K562 (cell line): ENCODE measurements around the gene RETREG2. TPM values are rescaled to one million over a fixed set of nuclear protein-coding genes. Genes with fewer than 3 reads are reported as not detected.
A peak's percentile ranks its signal among the peaks of the same experiment; 100 is the strongest.

Experiments used
- ATAC-seq: fragments of 200-7000 bp; cut with Tn5 transposase; 3 replicates; pipeline ENCODE4 v1.9.1; 2020; ENCODE audit warnings: moderate library complexity
- BruUV-seq: library from RNA; stranded (reverse); fragments of 400-500 nt; replicated peaks from 2 replicates; lab custom pipeline; 2021; lab: Mats Ljungman, UMichigan
- CTCF ChIA-PET: fragments of 300-600 bp; formaldehyde crosslinking; extraction: SDS; loops from one replicate; lab custom pipeline; 2021; ENCODE audit warnings: low intra/inter-chr PET ratio; lab: Yijun Ruan, JAX
- POLR2A ChIA-PET: fragments of 300-600, 350-650 bp; sonication (Branson Sonifier 250); formaldehyde crosslinking; extraction: SDS; loops from one replicate; lab custom pipeline; 2021; ENCODE audit warnings: antibody characterized with exemption, inconsistent platforms; lab: Yijun Ruan, JAX
- DNase-seq, 4 experiments: peaks; one replicate each; pipeline versions ENCODE4 v3.0.0 to v3.0.0-alpha.2; 2011 to 2018; ENCODE audit warnings: low spot score in 3 of 4, mixed read lengths in 3 of 4; ENCODE audit errors: extremely low read depth in 1 of 4
- FAIRE-seq: peaks from 2 replicates; lab custom pipeline; 2011; peaks lifted over from hg19 to GRCh38; lab: Jason Lieb, UNC
- H2AFZ ChIP-seq: 2 replicates; pipeline ENCODE4 v1.6.0; 2011; ENCODE audit warnings: low read depth, low read length, control low read depth, inconsistent platforms
- H3K27ac ChIP-seq: fragments of 200-600 bp; 3 replicates; pipeline ENCODE4 v1.8.0; 2011; ENCODE audit warnings: low read depth, mild to moderate bottlenecking, control low read depth, inconsistent platforms, low read length, moderate library complexity, mixed read lengths; ENCODE audit errors: extremely low read depth
- H3K27me3 ChIP-seq, 2 experiments: fragments of 300-600 bp in 1 of 2; 2 replicates in 1 of 2; 3 replicates in 1 of 2; pipeline versions ENCODE4 v1.6.0 to v1.8.0; 2011; ENCODE audit warnings: inconsistent platforms in 2 of 2, low read length in 2 of 2, mild to moderate bottlenecking in 1 of 2, mixed read lengths in 1 of 2, moderate library complexity in 1 of 2; ENCODE audit not compliant: control insufficient read depth in 2 of 2, insufficient read depth in 2 of 2
- H3K36me3 ChIP-seq: fragments of 300-600 bp; 3 replicates; pipeline ENCODE4 v1.8.0; 2011; ENCODE audit warnings: mild to moderate bottlenecking, low read length, inconsistent platforms; ENCODE audit not compliant: control insufficient read depth, insufficient read depth
- H3K4me1 ChIP-seq, 2 experiments: fragments of 200-600 bp in 1 of 2; replicated peaks in 1 of 2; 2 replicates in 1 of 2; 3 replicates in 1 of 2; pipeline versions ENCODE4 v1.5.1 to v1.8.0; 2011; ENCODE audit warnings: inconsistent platforms in 2 of 2, low read length in 2 of 2, mild to moderate bottlenecking in 1 of 2, mixed read lengths in 1 of 2, moderate library complexity in 1 of 2; ENCODE audit not compliant: control insufficient read depth in 2 of 2, insufficient read depth in 2 of 2
- H3K4me2 ChIP-seq: 2 replicates; pipeline ENCODE4 v1.6.1; 2011; ENCODE audit warnings: low read length, control low read depth, inconsistent platforms, mixed read lengths; ENCODE audit not compliant: insufficient read depth
- H3K4me3 ChIP-seq: fragments of 200-600 bp; sonication (generic), shearing (Covaris generic); 2 replicates; pipeline ENCODE4 v1.5.1; 2016; ENCODE audit warnings: control low read depth, inconsistent platforms
- H3K79me2 ChIP-seq: fragments of 200-600 bp; 3 replicates; pipeline ENCODE4 v1.8.0; 2011; ENCODE audit warnings: low read length, inconsistent platforms; ENCODE audit not compliant: control insufficient read depth, insufficient read depth
- H3K9ac ChIP-seq, 2 experiments: 2 replicates each; pipeline versions ENCODE4 v1.6.0 to v1.6.1; 2011; ENCODE audit warnings: low read depth in 2 of 2, low read length in 2 of 2, control low read depth in 1 of 2, inconsistent platforms in 1 of 2, mild to moderate bottlenecking in 1 of 2, mixed read lengths in 1 of 2; ENCODE audit not compliant: insufficient read depth in 1 of 2
- H3K9me1 ChIP-seq: one replicate; pipeline ENCODE4 v1.6.0; 2011; ENCODE audit warnings: inconsistent platforms, mild to moderate bottlenecking, low read length, moderate library complexity; ENCODE audit not compliant: control insufficient read depth, insufficient read depth
- H3K9me3 ChIP-seq: replicated peaks from 2 replicates; pipeline ENCODE4 v1.5.1; 2011; ENCODE audit warnings: low read depth, low read length, inconsistent platforms; ENCODE audit not compliant: control insufficient read depth, insufficient read depth
- H4K20me1 ChIP-seq: replicated peaks from 2 replicates; pipeline ENCODE4 v1.6.1; 2011; ENCODE audit warnings: low read length, inconsistent platforms, mixed read lengths; ENCODE audit not compliant: control insufficient read depth, insufficient read depth
- ATF7 ChIP-seq: fragments of 450-650 bp; IDR thresholded peaks from 2 replicates; pipeline ENCODE4 v1.7.1; 2014; ENCODE audit warnings: mild to moderate bottlenecking, moderate library complexity
- FOXA1 ChIP-seq: fragments of 450-650 bp; IDR thresholded peaks from 2 replicates; pipeline ENCODE4 v1.6.1; 2016; ENCODE audit warnings: mild to moderate bottlenecking, borderline replicate concordance
- PHF21A ChIP-seq: fragments of 450-650 bp; IDR thresholded peaks from 2 replicates; pipeline ENCODE4 v1.6.1; 2017; ENCODE audit warnings: low read depth, borderline replicate concordance
- TAF7 ChIP-seq: fragments of 450-650 bp; IDR thresholded peaks from 2 replicates; pipeline ENCODE4 v1.6.1; 2016; ENCODE audit warnings: missing genetic modification characterization, missing compliant biosample characterization
- ZNF212 ChIP-seq: fragments of 450-650 bp; formaldehyde crosslinking; IDR thresholded peaks from 2 replicates; pipeline ENCODE4 v1.4.0; 2020; ENCODE audit warnings: mild to moderate bottlenecking
- ZNF696 ChIP-seq: fragments of 250-450 bp; sonication (Bioruptor Pico); conservative IDR thresholded peaks from 2 replicates; pipeline ENCODE4 v1.4.0; 2020; ENCODE audit warnings: mild to moderate bottlenecking, moderate library complexity
- ZNF79 ChIP-seq: fragments of 250-450 bp; sonication (Bioruptor Pico); IDR thresholded peaks from 2 replicates; pipeline ENCODE4 v1.4.0; 2020; ENCODE audit warnings: low read depth, mild to moderate bottlenecking, moderate library complexity
- ZSCAN29 ChIP-seq: fragments of 450-650 bp; IDR thresholded peaks from 2 replicates; pipeline ENCODE4 v1.6.1; 2017
- WGBS: fragments of 100-300 bp; shearing (Covaris generic); methylation state at CpG from one replicate; pipeline ENCODE4 v1.1.6; 2016; ENCODE audit warnings: low coverage, mixed read lengths; ENCODE audit not compliant: insufficient coverage; ENCODE audit errors: missing lambda C conversion rate; 5-methylcytosine and 5-hydroxymethylcytosine counted together
- in situ Hi-C: fragments of 300-500 bp; cut with MboI; formaldehyde crosslinking; loops from 4 replicates; pipeline ENCODE4 v1.15.0; 2018; ENCODE audit warnings: inconsistent platforms, mixed read lengths
- intact Hi-C: fragments of 100-400 bp; cut with micrococcal nuclease; formaldehyde crosslinking; loops from 2 replicates; pipeline ENCODE4 v1.14.2; 2022
- polyA plus RNA-seq, 8 experiments: library from polyadenylated mRNA; depleted of rRNA in 4 of 8; stranded (reverse) in 5 of 8; unstranded in 3 of 8; fragments of >200 nt; fragmentation: Nextera tagmentation in 2 of 8; fragmentation: Illumina TruSeq in 1 of 8; extraction: Ambion mirVana in 2 of 8; extraction: Trizol in 1 of 8; gene quantifications; 2 replicates each; pipeline versions ENCODE4 v1.2.1 to v1.2.3, GENCODE V29; 2011 to 2014; ENCODE audit warnings: inconsistent platforms in 1 of 8, missing spikeins in 1 of 8
- total RNA-seq, 7 experiments: library from RNA; depleted of rRNA in 6 of 7; stranded (reverse); fragments of >200 nt in 6 of 7; fragmentation: Illumina TruSeq in 2 of 7; extraction: Trizol in 2 of 7; gene quantifications; 2 replicates each; pipeline versions ENCODE4 v1.2.1 to v1.2.3, GENCODE V29; 2011 to 2021; ENCODE audit warnings: low replicate concordance in 1 of 7
- TF ChIP-seq, protein P1 (sequence below): fragments of 150-350 bp; IDR thresholded peaks from 2 replicates; pipeline ENCODE4 v1.6.1; 2014; ENCODE audit warnings: low read depth, mild to moderate bottlenecking, low read length, borderline replicate concordance
- TF ChIP-seq, protein P2 (sequence below): fragments of 250-450 bp; sonication (Bioruptor Pico); IDR thresholded peaks from 2 replicates; pipeline ENCODE4 v1.4.0; 2020
- TF ChIP-seq, protein P3 (sequence below): IDR thresholded peaks from 2 replicates; pipeline ENCODE4 v1.6.1; 2011; ENCODE audit warnings: borderline replicate concordance, low read depth, mild to moderate bottlenecking, moderate library complexity, low read length; ENCODE audit not compliant: insufficient read depth, poor library complexity, severe bottlenecking
- TF ChIP-seq, protein P4 (sequence below), 3 experiments: fragments of 200-800 bp in 1 of 3; sonication (Bioruptor generic) in 1 of 3; sonication (generic) in 1 of 3; formaldehyde crosslinking in 1 of 3; IDR thresholded peaks; 2 replicates each; pipeline versions ENCODE4 v1.6.1 to v1.8.0; 2016 to 2022; ENCODE audit warnings: mild to moderate bottlenecking in 2 of 3, missing compliant biosample characterization in 2 of 3, missing genetic modification characterization in 2 of 3, missing genetic modification reagents in 1 of 3

Gene RETREG2
- total and polyA plus RNA-seq, 9 of the 15 experiments (the other 6 are each of a cell fraction or from before 2014, with no cell fraction given): 4.9 to 40.1 (median 19.2) TPM

DNA sequence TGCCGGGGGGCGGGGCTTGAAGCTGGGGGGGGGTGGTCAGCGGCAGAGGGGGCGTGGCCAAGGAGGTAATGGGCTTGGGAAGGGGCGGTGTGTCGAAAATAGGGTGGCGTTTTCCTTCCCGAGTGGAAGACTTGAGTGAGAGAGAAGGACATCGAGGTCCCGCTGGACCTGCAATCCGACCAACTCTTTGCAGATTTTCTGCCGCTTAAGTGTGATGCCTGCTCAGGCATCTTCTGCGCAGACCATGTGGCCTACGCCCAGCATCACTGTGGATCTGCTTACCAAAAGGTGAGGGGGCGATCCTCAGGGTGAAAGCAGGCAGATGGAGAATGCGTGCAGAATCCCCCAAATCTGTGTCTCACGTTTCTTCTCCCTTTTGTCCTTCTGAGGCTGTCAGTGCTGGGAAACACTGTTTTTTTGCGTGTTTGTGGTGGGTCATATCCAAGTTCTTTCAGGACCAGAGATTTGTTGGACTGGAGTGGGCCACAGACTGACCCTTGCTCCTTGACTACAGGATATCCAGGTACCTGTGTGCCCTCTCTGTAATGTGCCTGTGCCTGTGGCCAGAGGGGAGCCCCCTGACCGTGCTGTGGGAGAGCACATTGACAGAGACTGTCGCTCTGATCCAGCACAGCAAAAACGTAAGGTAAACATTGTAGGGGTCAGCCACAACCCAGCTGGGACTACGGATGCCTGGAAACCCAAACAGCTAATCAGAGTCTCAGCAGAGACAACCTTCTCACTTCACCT is 29.2 kb downstream of the RETREG2 start:
- intact Hi-C loops (loop anchor here (2.0 kb wide), 1 partner anchor 31 kb away; the partner anchor contains the start of gene CNPPD1), in situ Hi-C loops (loop anchor here (5.0 kb wide), 1 partner anchor 35 kb away; the partner anchor contains the start of gene SLC23A3)
- Histone ChIP-seq H4K20me1 (peaks cover 11% of the 10 kb centered on the region; the same call in 1 of the 2 replicates), H3K4me3 (peak overlapping the region; percentile 61), H3K4me2 (peak overlapping the region; percentile 84), H3K27ac (peak overlapping the region; percentile 75; the same call in 2 of the 3 replicates), H3K79me2 (no peaks in the 10 kb centered on the region), H3K4me1 (peaks cover 16 to 17% of the 10 kb centered on the region in 2 experiments; a peak in 4 of 5 replicates), H2AFZ (no peak overlapping the region), H3K9me1 (no peaks in the 10 kb centered on the region), H3K9me3 (0 out of 2 replicates have a peak, but pooled peaks cover 2% of the 10 kb centered on the region), H3K27me3 (no peaks in the 10 kb centered on the region), H3K9ac (peak overlapping the region; percentile 38 to 93), H3K36me3 (peaks cover 46% of the 10 kb centered on the region; the same call in 2 of the 3 replicates)
- CTCF ChIA-PET: no interaction called here
- 31% methylated on average over 11 of the region's 22 CpGs for WGBS
- ATAC-seq: no peak; the same call in 2 of the 3 replicates
- POLR2A ChIA-PET: interaction anchor here (0.7 to 1.4 kb wide), 6 partner anchors 8 to 72 kb away, joined by 3 to 6 read pairs (median 4); partner anchors contain the start of gene DNAJB2
- peak in 1 of 4 experiments; percentile 90 for DNase-seq
- peak; percentile 67 for FAIRE-seq
- BruUV-seq: TSS peak; percentile 82
- TF ChIP-seq ZNF79: no peak
- TF ChIP-seq, protein P1, sequence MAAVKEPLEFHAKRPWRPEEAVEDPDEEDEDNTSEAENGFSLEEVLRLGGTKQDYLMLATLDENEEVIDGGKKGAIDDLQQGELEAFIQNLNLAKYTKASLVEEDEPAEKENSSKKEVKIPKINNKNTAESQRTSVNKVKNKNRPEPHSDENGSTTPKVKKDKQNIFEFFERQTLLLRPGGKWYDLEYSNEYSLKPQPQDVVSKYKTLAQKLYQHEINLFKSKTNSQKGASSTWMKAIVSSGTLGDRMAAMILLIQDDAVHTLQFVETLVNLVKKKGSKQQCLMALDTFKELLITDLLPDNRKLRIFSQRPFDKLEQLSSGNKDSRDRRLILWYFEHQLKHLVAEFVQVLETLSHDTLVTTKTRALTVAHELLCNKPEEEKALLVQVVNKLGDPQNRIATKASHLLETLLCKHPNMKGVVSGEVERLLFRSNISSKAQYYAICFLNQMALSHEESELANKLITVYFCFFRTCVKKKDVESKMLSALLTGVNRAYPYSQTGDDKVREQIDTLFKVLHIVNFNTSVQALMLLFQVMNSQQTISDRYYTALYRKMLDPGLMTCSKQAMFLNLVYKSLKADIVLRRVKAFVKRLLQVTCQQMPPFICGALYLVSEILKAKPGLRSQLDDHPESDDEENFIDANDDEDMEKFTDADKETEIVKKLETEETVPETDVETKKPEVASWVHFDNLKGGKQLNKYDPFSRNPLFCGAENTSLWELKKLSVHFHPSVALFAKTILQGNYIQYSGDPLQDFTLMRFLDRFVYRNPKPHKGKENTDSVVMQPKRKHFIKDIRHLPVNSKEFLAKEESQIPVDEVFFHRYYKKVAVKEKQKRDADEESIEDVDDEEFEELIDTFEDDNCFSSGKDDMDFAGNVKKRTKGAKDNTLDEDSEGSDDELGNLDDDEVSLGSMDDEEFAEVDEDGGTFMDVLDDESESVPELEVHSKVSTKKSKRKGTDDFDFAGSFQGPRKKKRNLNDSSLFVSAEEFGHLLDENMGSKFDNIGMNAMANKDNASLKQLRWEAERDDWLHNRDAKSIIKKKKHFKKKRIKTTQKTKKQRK: no peak
- TF ChIP-seq PHF21A: no peak
- TF ChIP-seq TAF7 (tag): no peak
- TF ChIP-seq, protein P2, sequence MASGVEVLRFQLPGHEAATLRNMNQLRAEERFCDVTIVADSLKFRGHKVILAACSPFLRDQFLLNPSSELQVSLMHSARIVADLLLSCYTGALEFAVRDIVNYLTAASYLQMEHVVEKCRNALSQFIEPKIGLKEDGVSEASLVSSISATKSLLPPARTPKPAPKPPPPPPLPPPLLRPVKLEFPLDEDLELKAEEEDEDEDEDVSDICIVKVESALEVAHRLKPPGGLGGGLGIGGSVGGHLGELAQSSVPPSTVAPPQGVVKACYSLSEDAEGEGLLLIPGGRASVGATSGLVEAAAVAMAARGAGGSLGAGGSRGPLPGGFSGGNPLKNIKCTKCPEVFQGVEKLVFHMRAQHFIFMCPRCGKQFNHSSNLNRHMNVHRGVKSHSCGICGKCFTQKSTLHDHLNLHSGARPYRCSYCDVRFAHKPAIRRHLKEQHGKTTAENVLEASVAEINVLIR (CRISPR knock-in tag): no peak
- no peak for TF ChIP-seq ZNF212 (CRISPR knock-in tag)
- TF ChIP-seq, protein P3, sequence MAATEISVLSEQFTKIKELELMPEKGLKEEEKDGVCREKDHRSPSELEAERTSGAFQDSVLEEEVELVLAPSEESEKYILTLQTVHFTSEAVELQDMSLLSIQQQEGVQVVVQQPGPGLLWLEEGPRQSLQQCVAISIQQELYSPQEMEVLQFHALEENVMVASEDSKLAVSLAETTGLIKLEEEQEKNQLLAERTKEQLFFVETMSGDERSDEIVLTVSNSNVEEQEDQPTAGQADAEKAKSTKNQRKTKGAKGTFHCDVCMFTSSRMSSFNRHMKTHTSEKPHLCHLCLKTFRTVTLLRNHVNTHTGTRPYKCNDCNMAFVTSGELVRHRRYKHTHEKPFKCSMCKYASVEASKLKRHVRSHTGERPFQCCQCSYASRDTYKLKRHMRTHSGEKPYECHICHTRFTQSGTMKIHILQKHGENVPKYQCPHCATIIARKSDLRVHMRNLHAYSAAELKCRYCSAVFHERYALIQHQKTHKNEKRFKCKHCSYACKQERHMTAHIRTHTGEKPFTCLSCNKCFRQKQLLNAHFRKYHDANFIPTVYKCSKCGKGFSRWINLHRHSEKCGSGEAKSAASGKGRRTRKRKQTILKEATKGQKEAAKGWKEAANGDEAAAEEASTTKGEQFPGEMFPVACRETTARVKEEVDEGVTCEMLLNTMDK: no peak
- no peak for TF ChIP-seq FOXA1
- TF ChIP-seq ZSCAN29: no peak
- no peak for TF ChIP-seq ZNF696 (CRISPR knock-in tag)
- TF ChIP-seq ATF7: no peak
- TF ChIP-seq, protein P4, sequence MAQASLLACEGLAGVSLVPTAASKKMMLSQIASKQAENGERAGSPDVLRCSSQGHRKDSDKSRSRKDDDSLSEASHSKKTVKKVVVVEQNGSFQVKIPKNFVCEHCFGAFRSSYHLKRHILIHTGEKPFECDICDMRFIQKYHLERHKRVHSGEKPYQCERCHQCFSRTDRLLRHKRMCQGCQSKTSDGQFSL (CRISPR knock-in tag; IDR thresholded peaks at IDR 0.05): peak; percentile 12; the same call in 1 of the 2 replicates
- TF ChIP-seq, protein P4 (tag; IDR thresholded peaks at IDR 0.05): no peak; a peak in 1 of 4 replicates
